MG63 (cell line): ENCODE measurements around the gene TRIM3. TPM values are rescaled to one million over a fixed set of nuclear protein-coding genes. Genes with fewer than 3 reads are reported as not detected.

Experiments
- DNase-seq: peaks from one replicate; pipeline ENCODE4 v3.0.0-alpha.2; 2020
- H3K27me3 ChIP-seq: fragments of 250-450 bp; sonication (Bioruptor Pico); 2 replicates; pipeline ENCODE4 v1.5.1; 2020; ENCODE audit warnings: mild to moderate bottlenecking, moderate library complexity
- H3K36me3 ChIP-seq: fragments of 250-450 bp; sonication (Bioruptor Pico); 2 replicates; pipeline ENCODE4 v1.5.1; 2020; ENCODE audit warnings: mild to moderate bottlenecking, moderate library complexity
- H3K4me3 ChIP-seq: fragments of 250-450 bp; sonication (Bioruptor Pico); 2 replicates; pipeline ENCODE4 v1.5.1; 2020; ENCODE audit warnings: mild to moderate bottlenecking, moderate library complexity
- H3K9me3 ChIP-seq: fragments of 250-450 bp; sonication (Bioruptor Pico); 2 replicates; pipeline ENCODE4 v1.5.1; 2020; ENCODE audit warnings: mild to moderate bottlenecking, moderate library complexity
- total RNA-seq: library from RNA; depleted of rRNA; stranded (reverse); fragments of >200 nt; shearing (Covaris generic); gene quantifications from 2 replicates; pipeline ENCODE4 v1.2.3, GENCODE V29; 2014; ENCODE audit warnings: low replicate concordance

The TRIM3 gene
- total RNA-seq, 1 experiment from 2014 or later: 12.8 TPM

DNA sequence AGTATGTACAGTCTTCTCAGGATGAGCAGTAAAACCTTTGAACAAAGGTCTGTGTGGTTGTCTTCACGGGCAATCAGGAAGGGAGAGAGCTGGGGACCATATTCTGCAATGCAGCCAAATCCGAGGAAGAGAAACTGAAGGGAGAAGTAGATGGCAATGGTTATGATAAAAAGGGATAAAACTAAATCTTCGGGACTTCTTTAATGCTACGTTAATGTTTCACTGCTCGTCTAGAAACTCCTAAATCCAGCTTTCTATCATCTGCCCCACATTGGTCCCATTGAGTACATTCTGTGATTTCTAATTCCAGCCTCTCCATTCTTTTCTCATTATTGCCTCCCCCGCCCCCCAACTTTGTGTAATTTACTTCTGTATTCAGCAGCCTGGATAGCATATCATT lies 9.3 kb upstream of the TRIM3 start:
- H3K4me3 ChIP-seq: no peak overlapping the region
- peaks cover 76% of the 10 kb centered on the region for H3K36me3 ChIP-seq
- DNase-seq: no peak
- H3K9me3 ChIP-seq: no peaks in the 10 kb centered on the region
- H3K27me3 ChIP-seq: no peaks in the 10 kb centered on the region

- Histone ChIP-seq H3K27me3 (no peaks in the 10 kb centered on the region), H3K9me3 (no peaks in the 10 kb centered on the region), H3K36me3 (peaks cover 80% of the 10 kb centered on the region), H3K4me3 (peak overlapping the region; percentile 86)
- no peak for DNase-seq
Observed at GRCh38 chr11:6482441-6482840, 8.7 kb upstream of the TRIM3 start.

- peak overlapping the region; percentile 86 for H3K4me3 ChIP-seq
- no peaks in the 10 kb centered on the region for H3K27me3 ChIP-seq
- H3K9me3 ChIP-seq: no peaks in the 10 kb centered on the region
- peaks cover 80% of the 10 kb centered on the region for H3K36me3 ChIP-seq
- DNase-seq: no peak
Observed at GRCh38 chr11:6481924-6482275, 8.2 kb upstream of the TRIM3 start.

- no peaks in the 10 kb centered on the region for H3K27me3 ChIP-seq
- no peaks in the 10 kb centered on the region for H3K9me3 ChIP-seq
- H3K4me3 ChIP-seq: peak within 1 kb of the TSS; percentile 86
- DNase-seq: peak; percentile 99
- peaks cover 76% of the 10 kb centered on the region for H3K36me3 ChIP-seq
Observed at GRCh38 chr11:6481012-6481923, 7.5 kb upstream of the TRIM3 start, which contains the start of the genes ARFIP2 and TIMM10B. Gene ARFIP2 (minus strand): TSS chr11:6481331. CDS start chr11:6480421, 910 bp downstream. Gene TIMM10B (plus strand): TSS chr11:6481501. CDS start chr11:6481517, 16 bp downstream.

GRCh38 chr11:6480299-6480914 lies 6.7 kb upstream of the TRIM3 start:
- Histone ChIP-seq H3K27me3 (no peaks in the 10 kb centered on the region), H3K36me3 (peaks cover 67% of the 10 kb centered on the region), H3K9me3 (no peaks in the 10 kb centered on the region), H3K4me3 (peak overlapping the region; percentile 86)
- DNase-seq: no peak

DNA sequence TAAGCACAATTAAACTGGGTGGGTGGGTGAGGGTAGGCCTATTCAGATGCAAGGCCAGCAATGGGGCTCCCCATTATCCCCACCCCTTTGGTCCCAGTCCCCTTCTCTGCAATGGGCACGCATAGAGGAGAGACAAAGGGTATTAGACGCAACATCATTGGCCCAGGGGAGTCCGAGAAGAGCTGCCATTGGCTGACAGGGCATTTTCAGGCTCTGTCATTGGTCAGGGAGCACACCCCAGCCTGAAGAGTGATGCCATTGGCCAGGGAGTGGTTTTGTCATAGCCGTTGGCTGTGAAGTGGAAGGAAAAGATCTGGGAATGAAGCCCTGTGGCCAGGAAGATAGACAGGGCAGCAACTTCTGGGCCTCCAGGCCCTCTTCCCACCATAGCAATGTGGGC lies 2.8 kb upstream of the TRIM3 start:
- no peaks in the 10 kb centered on the region for H3K9me3 ChIP-seq
- H3K4me3 ChIP-seq: no peak overlapping the region
- no peak for DNase-seq
- H3K36me3 ChIP-seq: peaks cover 36% of the 10 kb centered on the region
- no peaks in the 10 kb centered on the region for H3K27me3 ChIP-seq

DNA sequence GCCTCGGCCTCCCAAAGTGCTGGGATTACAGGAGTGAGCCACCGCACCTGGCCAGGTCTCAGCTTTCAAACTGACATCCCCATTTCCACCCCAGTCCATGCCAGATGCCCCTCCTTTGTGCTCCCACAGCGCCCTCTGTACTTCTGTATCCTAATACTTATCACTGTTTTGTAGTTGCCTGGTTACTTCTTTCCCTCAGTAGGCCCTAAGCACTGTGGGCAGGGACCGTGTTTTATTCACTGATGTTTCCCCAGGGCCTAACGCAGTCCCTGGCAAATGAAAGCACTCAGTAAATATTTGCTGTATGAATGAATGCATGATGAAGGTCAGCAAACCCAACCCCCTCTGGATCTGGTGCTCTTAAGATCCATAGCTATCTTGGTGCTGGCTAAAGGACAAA lies 2.2 kb upstream of the TRIM3 start:
- Histone ChIP-seq H3K36me3 (peaks cover 36% of the 10 kb centered on the region), H3K27me3 (no peaks in the 10 kb centered on the region), H3K4me3 (no peak overlapping the region), H3K9me3 (no peaks in the 10 kb centered on the region)
- no peak for DNase-seq

GRCh38 chr11:6474806-6475500 lies 1.2 kb upstream of the TRIM3 start:
- Histone ChIP-seq H3K36me3 (peaks cover 30% of the 10 kb centered on the region), H3K9me3 (no peaks in the 10 kb centered on the region), H3K4me3 (peak overlapping the region; percentile 65), H3K27me3 (no peaks in the 10 kb centered on the region)
- no peak for DNase-seq

DNA sequence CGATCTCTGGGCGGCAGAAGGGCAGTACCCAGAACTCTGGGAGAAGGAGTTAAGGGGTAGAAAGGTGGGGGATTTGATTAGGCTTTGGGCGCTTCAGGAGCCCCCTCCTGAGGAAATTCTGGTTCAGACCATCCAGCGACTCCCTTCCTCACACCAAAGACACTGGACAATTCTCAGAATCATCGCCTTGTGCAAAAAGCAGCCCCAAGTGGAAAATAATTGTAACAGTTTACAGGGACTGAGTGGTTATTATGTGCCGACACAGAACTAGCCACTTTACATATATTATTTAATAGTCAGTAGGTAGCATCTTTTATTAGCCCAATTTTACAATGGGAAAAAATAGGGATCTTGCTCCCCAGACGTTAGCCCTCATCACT lies 662 bp upstream of the TRIM3 start:
- Histone ChIP-seq H3K27me3 (no peaks in the 10 kb centered on the region), H3K4me3 (peak overlapping the region; percentile 65), H3K36me3 (peaks cover 25% of the 10 kb centered on the region), H3K9me3 (no peaks in the 10 kb centered on the region)
- DNase-seq: no peak

DNA sequence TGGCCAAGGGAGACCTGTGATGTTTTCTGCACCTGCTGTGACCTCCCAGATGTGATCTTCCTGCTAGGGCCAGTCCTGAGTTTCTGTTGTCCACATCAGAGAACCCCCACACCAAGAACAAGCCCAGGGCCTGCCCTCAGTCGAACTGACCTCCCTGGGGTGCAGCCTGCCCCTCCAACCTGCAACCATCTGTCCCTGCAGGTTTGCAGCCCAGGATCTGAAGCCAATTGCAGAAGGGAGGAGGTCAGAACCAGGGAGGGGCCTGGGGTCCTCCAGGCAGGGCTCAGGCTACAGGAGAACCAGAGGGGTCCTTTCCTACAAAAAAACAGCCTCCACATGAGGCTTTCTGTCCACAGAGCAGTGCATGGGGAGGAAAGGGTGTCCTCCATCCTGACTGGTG lies 807 bp downstream of the TRIM3 start:
- no peak for DNase-seq
- Histone ChIP-seq H3K27me3 (no peaks in the 10 kb centered on the region), H3K9me3 (no peaks in the 10 kb centered on the region), H3K4me3 (peak overlapping the region; percentile 81), H3K36me3 (peaks cover 10% of the 10 kb centered on the region)

DNA sequence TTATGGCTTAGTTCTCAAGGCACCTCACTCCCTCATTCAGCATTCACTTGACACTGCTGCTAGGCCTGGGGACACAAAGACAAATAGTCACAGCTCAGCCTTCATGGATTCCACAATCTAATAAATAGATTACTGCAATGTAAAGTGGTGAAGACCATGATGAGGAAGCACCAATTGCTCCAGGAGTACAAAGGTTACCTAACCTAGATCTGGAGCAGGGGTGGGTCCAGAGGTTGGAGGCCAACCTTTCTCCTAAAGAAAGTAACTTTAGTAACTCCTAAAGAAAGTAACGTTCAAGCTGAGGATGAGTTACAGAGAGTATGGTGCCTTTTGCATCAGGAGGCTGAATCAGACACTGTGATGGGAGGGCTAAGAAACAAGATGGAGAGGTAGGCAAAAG lies 4.1 kb downstream of the TRIM3 start:
- H3K27me3 ChIP-seq: no peaks in the 10 kb centered on the region
- no peaks in the 10 kb centered on the region; the same call in 1 of the 2 replicates for H3K36me3 ChIP-seq
- H3K4me3 ChIP-seq: no peak overlapping the region
- no peak for DNase-seq
- H3K9me3 ChIP-seq: no peaks in the 10 kb centered on the region

DNA sequence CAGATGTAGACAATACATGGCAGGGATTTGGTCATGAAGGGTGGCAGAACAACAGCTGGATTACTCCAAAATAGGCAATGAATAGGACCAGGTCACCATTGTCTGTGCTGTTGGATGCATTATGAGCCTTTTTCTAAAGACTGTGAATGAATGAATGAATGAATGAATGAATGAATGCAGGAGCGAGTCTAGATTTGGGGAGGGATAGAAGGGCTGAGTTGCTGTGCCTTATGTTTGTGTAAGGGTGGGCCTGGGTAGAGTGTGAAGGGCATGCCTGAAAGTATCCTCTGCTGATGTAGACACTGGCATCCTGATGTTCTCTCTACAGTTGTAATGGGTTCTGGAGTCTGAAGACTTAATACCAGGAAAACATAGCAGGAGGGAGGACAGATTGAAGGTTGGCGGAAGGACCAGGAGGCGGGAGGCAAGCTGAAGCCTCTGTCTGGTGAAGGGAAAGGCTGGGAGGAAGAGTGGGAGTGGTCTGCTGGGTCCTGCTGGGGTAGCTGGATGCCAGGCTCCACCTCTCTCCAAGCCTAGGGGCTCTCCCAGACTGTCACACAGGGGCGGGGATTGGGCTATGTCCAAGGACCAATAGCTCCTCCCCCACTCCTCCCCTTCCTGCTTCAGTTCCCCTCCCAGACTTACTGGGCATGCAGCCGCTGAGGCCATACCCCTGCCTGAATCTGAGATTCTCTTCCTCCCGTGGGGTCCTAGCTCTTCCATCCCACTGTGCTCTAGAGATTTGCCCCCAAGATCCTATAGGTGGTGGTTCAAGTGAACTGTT lies 4.8 kb downstream of the TRIM3 start:
- H3K9me3 ChIP-seq: no peaks in the 10 kb centered on the region
- no peaks in the 10 kb centered on the region; the same call in 1 of the 2 replicates for H3K36me3 ChIP-seq
- H3K4me3 ChIP-seq: no peak overlapping the region
- H3K27me3 ChIP-seq: no peaks in the 10 kb centered on the region
- peak; percentile 59 for DNase-seq

DNA sequence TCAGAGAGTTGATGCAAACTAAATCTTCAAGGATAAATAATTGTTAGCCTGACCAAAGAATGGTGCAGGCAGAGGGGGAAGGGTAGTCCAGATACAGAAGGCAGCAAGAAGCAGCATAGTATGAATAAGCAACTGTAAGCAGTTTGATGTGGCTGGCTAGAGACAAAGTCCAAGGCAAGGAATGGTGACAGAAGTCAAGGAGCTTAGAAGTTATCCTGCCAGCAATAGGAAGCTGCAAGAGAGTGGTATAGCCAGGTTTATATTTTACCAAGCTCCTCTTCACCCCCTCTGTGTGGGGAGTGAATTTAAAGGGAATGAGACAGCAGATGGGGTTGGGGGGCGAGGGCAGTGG lies 14.7 kb downstream of the TRIM3 start:
- no peaks in the 10 kb centered on the region; the same call in 1 of the 2 replicates for H3K36me3 ChIP-seq

GRCh38 chr11:6458352-6459098 lies 15.2 kb downstream of the TRIM3 start:
- H3K27me3 ChIP-seq: no peaks in the 10 kb centered on the region
- H3K9me3 ChIP-seq: no peaks in the 10 kb centered on the region
- no peak for DNase-seq
- no peak overlapping the region for H3K4me3 ChIP-seq
- no peaks in the 10 kb centered on the region; the same call in 1 of the 2 replicates for H3K36me3 ChIP-seq

More for the DNA sequence above, 14.7 kb downstream of the TRIM3 start:
- no peak overlapping the region for H3K4me3 ChIP-seq
- no peaks in the 10 kb centered on the region for H3K9me3 ChIP-seq
- no peak for DNase-seq
- H3K27me3 ChIP-seq: no peaks in the 10 kb centered on the region

GRCh38 chr11:6457581-6458320 lies 16.0 kb downstream of the TRIM3 start:
- no peak for DNase-seq
- H3K27me3 ChIP-seq: no peaks in the 10 kb centered on the region
- H3K9me3 ChIP-seq: no peaks in the 10 kb centered on the region
- peaks cover 3% of the 10 kb centered on the region for H3K36me3 ChIP-seq
- no peak overlapping the region for H3K4me3 ChIP-seq
